ENCODE results near the gene AKAP10. TPM values are rescaled to one million over a fixed set of nuclear protein-coding genes. Genes with fewer than 3 reads are reported as not detected.

The AKAP10 gene
- total RNA-seq, 2 donors from 2014 or later = 14.4 to 16.5 TPM

- no peaks in the 10 kb centered on the region for H3K9me3 ChIP-seq
- TF ChIP-seq CTCF (IDR thresholded peaks at IDR 0.05) = no peak
- no peak overlapping the region for H3K27ac ChIP-seq
- peak; percentile 21 for DNase-seq (ENCODE audit: low spot score)
- no peak overlapping the region for H3K4me3 ChIP-seq
- no peaks in the 10 kb centered on the region for H3K27me3 ChIP-seq
- no peaks in the 10 kb centered on the region for H3K36me3 ChIP-seq
- no peaks in the 10 kb centered on the region for H3K4me1 ChIP-seq
These were observed 9.6 kb upstream of the AKAP10 start for GRCh38 chr17:19986941-19987861.

DNA sequence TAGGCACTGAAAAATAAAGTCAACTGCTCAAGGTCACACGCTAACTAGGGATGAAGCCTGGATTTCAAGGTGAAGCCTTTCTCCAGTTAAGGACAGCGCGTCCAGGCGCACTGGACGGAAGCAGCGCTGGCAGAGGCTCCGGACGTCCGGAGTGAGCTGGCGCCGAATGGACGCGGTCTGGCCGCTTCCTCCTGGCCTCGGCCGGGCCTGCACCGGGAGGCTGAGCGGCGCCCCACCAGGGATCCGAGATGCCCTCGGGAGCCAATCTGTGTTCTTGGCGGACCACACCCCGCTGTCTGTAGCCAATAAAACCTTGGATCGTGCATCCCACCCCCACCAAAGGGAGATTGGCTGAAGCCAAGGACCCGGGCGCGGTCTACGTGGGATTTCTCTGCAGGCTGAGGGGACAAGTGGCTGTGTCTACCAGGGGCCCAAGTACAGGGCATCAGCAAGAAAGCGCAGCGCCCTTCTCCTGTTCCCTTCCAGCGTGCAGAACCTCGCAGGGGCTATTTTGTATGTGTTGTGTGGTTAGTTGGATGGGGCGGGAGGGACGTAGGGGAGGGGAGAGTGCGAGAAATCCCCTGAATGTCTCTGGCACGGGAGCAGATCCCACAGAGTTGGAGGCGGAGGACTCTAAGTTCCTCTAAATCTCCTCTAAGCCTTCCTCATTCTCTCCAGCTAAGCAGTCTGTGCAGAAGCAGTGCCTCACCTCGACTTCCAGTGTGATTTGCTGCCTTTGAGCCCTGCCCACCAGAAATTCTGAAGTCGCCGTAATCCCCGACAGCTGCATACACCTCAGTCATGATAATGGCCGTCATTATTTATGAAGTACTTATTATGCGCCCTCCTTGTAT lies 2.5 kb upstream of the AKAP10 start:
- no peak for DNase-seq (ENCODE audit: low spot score)
- H3K27me3 ChIP-seq = no peaks in the 10 kb centered on the region
- H3K27ac ChIP-seq = no peak overlapping the region
- H3K9me3 ChIP-seq = no peaks in the 10 kb centered on the region
- peaks cover 0 to 21% of the 10 kb centered on the region in 2 donors for H3K4me1 ChIP-seq
- no peaks in the 10 kb centered on the region for H3K36me3 ChIP-seq
- no peak for TF ChIP-seq CTCF (IDR thresholded peaks at IDR 0.05)
- H3K4me3 ChIP-seq = no peak overlapping the region

- Histone ChIP-seq H3K27me3 (no peaks in the 10 kb centered on the region), H3K4me3 (peak overlapping the region in 1 of 2 donors; percentile 77), H3K36me3 (no peaks in the 10 kb centered on the region), H3K4me1 (peaks cover 0 to 21% of the 10 kb centered on the region in 2 donors), H3K27ac (peak overlapping the region in 1 of 2 donors; percentile 93), H3K9me3 (no peaks in the 10 kb centered on the region)
- no peak for TF ChIP-seq CTCF (IDR thresholded peaks at IDR 0.05)
- DNase-seq (ENCODE audit: low spot score) = no peak
These were observed 1.2 kb upstream of the AKAP10 start for GRCh38 chr17:19978805-19979211.

GRCh38 chr17:19978209-19978802 lies 678 bp upstream of the AKAP10 start:
- TF ChIP-seq CTCF (IDR thresholded peaks at IDR 0.05) = no peak
- Histone ChIP-seq H3K27ac (peak overlapping the region; percentile 92 to 93), H3K4me1 (peaks cover 0 to 21% of the 10 kb centered on the region in 2 donors), H3K4me3 (peak overlapping the region; percentile 77 to 99), H3K9me3 (no peaks in the 10 kb centered on the region), H3K27me3 (no peaks in the 10 kb centered on the region), H3K36me3 (no peaks in the 10 kb centered on the region)
- no peak for DNase-seq (ENCODE audit: low spot score)

DNA sequence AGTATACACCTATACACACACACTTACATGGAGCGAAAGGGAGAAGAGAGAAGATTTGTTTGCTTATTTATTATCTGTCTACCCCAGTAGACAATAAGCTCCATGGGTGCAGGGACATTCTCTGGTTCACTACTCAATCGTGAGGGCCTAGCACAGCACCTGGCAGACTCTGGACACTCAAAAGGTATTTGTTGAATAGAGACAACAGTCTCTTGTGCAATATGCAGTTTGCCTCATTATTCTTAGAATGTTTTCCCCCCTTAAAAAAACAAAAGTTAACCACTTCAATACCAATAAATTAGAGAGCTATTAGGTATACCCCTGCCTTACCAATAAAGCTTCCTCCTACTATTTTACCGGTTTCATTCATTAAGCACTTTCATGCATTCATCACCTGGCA lies 2.0 kb downstream of the AKAP10 start:
- no peak for DNase-seq (ENCODE audit: low spot score)
- Histone ChIP-seq H3K27ac (no peak overlapping the region), H3K27me3 (no peaks in the 10 kb centered on the region), H3K36me3 (no peaks in the 10 kb centered on the region), H3K4me3 (no peak overlapping the region), H3K9me3 (no peaks in the 10 kb centered on the region), H3K4me1 (peaks cover 0 to 21% of the 10 kb centered on the region in 2 donors)
- TF ChIP-seq CTCF (IDR thresholded peaks at IDR 0.05) = no peak

Measured in right atrium auricular region (tissue), 2 donors.